Measurements from ENCODE around the gene HIC2. TPM values are rescaled to one million over a fixed set of nuclear protein-coding genes. Genes with fewer than 3 reads are reported as not detected.
A peak's percentile ranks its signal among the peaks of the same experiment; 100 is the strongest.
"Not testable (repeated sequence)": the region's sequence is repeated elsewhere in the genome, so short reads cannot be mapped to it uniquely, and the experiment has no call there.

HIC2 gene
- total RNA-seq, 1 donor from 2014 or later, result 5.1 TPM

DNA sequence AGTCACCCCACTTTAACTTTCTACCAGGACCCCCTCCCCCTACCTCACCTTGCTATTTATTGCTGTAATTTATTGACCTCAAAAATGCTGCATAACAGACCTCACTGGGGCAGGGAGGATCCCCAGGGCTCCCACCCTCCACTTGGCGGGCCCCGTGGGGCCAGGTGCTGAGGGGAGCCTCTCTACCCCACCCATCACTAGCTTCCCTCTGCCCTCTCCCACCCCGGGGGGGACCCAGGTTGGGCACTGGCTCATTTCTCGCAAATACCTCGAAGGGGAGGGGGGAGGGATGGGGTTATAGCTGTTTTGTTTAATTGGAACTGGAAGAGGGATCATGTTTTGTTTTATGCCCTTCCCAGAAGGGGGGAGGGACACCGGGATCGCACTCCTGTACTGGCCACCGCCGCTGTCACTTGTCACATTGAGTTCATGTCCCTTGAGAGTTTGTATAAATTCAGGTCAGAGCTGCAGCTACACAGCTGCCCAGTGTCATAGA, 33.7 kb downstream of the HIC2 start:
- TF ChIP-seq, protein P1, sequence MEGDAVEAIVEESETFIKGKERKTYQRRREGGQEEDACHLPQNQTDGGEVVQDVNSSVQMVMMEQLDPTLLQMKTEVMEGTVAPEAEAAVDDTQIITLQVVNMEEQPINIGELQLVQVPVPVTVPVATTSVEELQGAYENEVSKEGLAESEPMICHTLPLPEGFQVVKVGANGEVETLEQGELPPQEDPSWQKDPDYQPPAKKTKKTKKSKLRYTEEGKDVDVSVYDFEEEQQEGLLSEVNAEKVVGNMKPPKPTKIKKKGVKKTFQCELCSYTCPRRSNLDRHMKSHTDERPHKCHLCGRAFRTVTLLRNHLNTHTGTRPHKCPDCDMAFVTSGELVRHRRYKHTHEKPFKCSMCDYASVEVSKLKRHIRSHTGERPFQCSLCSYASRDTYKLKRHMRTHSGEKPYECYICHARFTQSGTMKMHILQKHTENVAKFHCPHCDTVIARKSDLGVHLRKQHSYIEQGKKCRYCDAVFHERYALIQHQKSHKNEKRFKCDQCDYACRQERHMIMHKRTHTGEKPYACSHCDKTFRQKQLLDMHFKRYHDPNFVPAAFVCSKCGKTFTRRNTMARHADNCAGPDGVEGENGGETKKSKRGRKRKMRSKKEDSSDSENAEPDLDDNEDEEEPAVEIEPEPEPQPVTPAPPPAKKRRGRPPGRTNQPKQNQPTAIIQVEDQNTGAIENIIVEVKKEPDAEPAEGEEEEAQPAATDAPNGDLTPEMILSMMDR (IDR thresholded peaks at IDR 0.05), result no peak
- Histone ChIP-seq H3K36me3 (peaks cover 11% of the 10 kb centered on the region), H3K4me1 (no peaks in the 10 kb centered on the region), H3K4me3 (no peak overlapping the region), H3K9me3 (no peaks in the 10 kb centered on the region), H3K27me3 (no peaks in the 10 kb centered on the region), H3K27ac (no peak overlapping the region)
- intact Hi-C loops (cut with DNase I), result no loop called here
- no peak for ATAC-seq
- DNase-seq, result peak; percentile 43

DNA sequence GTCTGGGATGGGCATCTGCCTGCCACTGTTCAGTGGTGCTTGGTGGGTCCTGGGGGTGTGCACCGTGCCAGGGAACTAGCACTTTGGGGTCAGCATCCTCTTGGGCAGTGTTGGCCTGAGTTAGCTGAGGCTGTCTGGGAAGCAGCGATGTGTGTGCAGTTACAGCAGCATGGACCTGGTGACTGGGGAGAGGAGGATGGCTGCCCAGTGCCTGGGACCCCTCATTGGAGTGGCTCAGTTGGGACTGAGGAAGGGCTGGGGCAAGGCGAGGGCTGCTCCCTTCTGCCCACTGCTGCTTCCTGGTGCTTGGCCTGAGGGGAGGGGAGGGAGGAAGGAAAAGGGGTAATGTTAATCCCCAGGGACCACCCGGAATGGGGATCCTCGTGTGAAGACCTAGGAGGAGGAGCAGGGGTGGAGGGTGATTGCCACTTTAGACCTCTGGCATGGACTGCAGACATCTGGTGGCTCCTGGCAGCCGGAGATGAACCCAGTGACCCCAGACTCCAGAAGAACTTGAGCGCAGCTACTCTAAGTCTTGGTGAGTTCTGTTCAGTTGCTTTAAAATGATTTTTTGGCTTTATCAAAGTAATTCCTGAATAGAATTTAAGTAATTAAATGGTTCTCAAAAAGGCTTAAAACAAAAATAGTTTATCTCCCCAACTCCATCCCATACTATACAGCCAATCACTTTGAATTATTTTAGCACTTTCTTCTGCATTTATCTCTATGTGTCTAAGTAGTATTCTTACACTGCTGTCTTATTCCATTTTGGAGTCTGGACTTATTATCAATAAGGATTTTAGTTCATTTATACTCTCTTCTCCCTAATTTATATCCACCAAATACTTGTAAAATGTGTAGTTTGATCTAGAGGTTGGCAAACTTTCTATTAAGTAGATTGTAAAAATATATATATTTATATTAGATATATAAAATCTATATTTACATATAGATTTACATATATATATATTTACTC, 34.7 kb downstream of the HIC2 start:
- H3K4me3 ChIP-seq, result no peak overlapping the region
- peaks cover 3% of the 10 kb centered on the region for H3K4me1 ChIP-seq
- no peaks in the 10 kb centered on the region for H3K9me3 ChIP-seq
- H3K27ac ChIP-seq, result no peak overlapping the region
- no peak for ATAC-seq
- DNase-seq, result peak; percentile 30
- H3K36me3 ChIP-seq, result peaks cover 2% of the 10 kb centered on the region
- TF ChIP-seq, protein P1 (IDR thresholded peaks at IDR 0.05), result no peak
- H3K27me3 ChIP-seq, result no peaks in the 10 kb centered on the region
- intact Hi-C loops (cut with DNase I), result no loop called here

DNA sequence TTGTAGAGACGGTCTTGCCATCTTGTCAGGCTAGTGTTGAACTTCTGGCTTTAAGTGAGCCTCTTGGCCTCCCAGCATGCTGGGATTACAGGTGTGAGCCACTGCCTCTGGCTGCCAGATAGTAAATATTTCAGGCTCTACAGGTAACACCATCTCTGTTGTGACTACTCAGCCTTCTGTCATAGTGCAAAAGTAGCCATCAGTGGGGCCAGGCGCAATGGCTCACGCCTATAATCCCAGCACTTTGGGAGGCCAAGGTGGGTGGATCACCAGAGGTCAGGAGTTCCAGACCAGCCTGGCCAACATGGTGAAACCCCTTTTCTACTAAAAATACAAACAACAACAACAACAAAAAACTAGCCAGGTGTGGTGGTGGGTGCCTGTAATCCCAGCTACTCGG, 35.5 kb downstream of the HIC2 start:
- H3K9me3 ChIP-seq; H3K36me3 ChIP-seq; H3K27me3 ChIP-seq; H3K4me3 ChIP-seq; H3K27ac ChIP-seq; intact Hi-C loops (cut with DNase I); ATAC-seq; H3K4me1 ChIP-seq: not testable (repeated sequence)
- DNase-seq, result peak; percentile 32

DNA sequence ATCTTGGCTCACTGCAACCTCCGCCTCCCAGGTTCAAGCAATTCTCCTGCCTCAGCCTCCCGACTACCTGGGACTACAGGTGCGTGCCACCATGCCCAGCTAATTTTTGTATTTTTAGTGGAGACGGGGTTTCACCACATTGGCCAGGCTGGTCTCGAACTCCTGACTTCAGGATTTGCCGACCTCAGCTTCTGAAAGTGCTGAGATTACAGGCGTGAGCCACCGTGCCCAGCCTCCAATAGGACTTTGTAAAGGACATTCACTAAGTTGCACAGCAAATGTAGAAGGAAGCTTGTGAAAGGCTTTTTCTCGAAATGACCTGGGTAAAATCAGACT, 37.8 kb downstream of the HIC2 start:
- ATAC-seq; H3K4me3 ChIP-seq; H3K9me3 ChIP-seq; DNase-seq; H3K4me1 ChIP-seq; intact Hi-C loops (cut with DNase I); H3K27me3 ChIP-seq; H3K27ac ChIP-seq; H3K36me3 ChIP-seq: not testable (repeated sequence)

DNA sequence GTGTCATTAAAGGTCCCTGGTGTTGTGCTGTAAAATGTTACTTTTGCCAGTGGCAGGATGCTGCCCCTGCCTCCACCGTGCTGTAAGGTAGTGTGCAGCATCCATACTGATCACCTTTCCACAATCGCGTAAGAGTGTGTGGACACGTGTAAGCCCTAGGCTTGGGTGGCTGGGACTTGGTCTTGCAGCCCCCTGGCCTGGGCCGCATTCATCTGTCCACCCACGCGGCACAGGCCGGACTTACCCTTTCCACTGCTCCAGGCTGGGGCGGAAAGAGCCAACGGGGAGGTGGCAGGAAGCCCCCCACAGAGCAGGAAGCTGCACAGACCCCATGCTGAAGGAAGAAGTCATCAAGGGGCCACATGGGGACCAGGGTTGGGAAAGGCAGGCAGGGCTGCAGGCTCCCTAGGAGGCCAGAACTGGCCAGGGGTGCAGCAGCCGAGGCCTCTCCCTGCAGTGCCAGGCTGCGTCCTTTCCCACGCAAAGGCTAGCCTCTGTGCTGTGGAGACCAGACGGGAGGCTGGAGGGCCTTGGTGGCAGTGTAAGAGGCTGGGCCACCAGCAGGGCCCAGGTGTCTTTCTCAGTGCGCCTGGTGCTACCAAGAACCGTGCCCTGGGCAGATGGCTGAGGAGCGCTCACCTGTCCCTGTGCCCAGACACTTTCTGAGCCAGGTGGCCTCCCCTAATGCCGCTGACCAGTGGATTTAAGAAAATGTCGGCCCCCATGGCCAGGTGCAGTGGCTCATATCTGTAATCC, 38.3 kb downstream of the HIC2 start:
- H3K27me3 ChIP-seq, result no peaks in the 10 kb centered on the region
- intact Hi-C loops (cut with DNase I), result no loop called here
- peaks cover 6% of the 10 kb centered on the region for H3K4me1 ChIP-seq
- H3K4me3 ChIP-seq, result no peak overlapping the region
- H3K36me3 ChIP-seq, result no peaks in the 10 kb centered on the region
- DNase-seq (peak; percentile 47), ATAC-seq (no peak)
- TF ChIP-seq, protein P1 (IDR thresholded peaks at IDR 0.05), result no peak
- H3K27ac ChIP-seq, result no peak overlapping the region
- no peaks in the 10 kb centered on the region for H3K9me3 ChIP-seq

DNA sequence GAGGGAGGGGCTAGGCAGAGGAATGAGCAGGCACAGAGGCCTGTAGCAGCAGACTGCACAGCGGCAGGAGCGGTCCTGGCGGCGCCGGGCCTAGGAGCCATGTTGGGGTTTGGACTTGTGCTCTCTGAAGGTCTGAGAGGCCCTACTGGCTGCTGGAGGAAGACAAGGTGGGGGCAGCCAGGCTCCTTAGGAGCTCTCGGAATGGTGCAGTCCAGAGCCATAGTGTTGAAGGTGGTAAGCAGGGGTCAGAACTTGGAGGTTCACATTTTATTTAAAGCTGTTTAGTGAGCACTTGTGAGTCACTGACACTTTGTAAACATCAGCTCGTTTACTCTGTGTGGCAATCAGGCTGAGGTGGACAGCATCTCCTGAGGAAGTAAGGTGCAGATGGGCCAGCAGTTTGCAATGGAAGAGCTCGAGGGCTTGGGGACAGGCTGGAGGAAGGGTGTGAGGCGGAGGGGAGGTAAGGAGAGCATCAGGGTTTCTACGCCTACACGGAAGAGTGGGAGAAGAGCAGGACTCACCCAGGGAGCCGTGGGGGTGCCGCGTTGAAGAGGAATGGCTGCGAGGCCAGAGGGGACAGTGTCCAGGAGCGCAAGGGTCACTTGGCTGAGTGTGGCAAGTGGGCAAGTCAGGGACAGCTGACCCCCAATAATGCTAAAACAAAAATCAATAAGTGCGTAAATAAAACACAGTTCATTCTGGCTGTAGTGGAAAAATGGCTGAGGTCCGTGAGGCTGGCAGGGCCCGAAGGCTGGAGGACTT, 40.0 kb downstream of the HIC2 start:
- peaks cover 6% of the 10 kb centered on the region for H3K4me1 ChIP-seq
- peak; percentile 75 for ATAC-seq
- DNase-seq, result peak; percentile 64

DNA sequence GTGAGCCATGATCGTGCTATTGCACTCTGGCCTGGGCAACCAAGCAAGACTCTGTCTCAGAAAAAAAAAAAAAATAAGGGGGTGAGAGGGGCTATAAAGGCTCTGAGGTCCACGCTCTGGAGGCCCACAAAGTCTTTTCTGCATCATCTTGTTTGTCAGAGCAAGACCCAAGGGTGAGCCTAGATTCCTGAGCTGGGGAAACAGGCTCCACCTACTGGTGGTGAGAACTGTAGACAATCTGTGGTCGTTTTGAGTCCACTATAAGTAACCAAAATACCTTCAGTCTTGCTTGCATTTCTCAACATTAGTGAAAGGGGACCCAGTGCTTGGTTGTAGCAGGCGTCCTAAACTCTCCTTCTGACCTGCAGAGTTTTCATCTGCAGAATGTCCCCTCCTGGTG, 45.5 kb downstream of the HIC2 start:
- ATAC-seq, result peak; percentile 60
- H3K36me3 ChIP-seq; H3K4me3 ChIP-seq; H3K9me3 ChIP-seq; H3K4me1 ChIP-seq; DNase-seq; intact Hi-C loops (cut with DNase I); H3K27me3 ChIP-seq; H3K27ac ChIP-seq: not testable (repeated sequence)

More for the DNA sequence above, 40.0 kb downstream of the HIC2 start:
- Histone ChIP-seq H3K4me3 (no peak overlapping the region), H3K27ac (no peak overlapping the region), H3K9me3 (no peaks in the 10 kb centered on the region), H3K36me3 (no peaks in the 10 kb centered on the region), H3K27me3 (no peaks in the 10 kb centered on the region)
- TF ChIP-seq, protein P1 (IDR thresholded peaks at IDR 0.05), result no peak
- intact Hi-C loops (cut with DNase I), result no loop called here

DNA sequence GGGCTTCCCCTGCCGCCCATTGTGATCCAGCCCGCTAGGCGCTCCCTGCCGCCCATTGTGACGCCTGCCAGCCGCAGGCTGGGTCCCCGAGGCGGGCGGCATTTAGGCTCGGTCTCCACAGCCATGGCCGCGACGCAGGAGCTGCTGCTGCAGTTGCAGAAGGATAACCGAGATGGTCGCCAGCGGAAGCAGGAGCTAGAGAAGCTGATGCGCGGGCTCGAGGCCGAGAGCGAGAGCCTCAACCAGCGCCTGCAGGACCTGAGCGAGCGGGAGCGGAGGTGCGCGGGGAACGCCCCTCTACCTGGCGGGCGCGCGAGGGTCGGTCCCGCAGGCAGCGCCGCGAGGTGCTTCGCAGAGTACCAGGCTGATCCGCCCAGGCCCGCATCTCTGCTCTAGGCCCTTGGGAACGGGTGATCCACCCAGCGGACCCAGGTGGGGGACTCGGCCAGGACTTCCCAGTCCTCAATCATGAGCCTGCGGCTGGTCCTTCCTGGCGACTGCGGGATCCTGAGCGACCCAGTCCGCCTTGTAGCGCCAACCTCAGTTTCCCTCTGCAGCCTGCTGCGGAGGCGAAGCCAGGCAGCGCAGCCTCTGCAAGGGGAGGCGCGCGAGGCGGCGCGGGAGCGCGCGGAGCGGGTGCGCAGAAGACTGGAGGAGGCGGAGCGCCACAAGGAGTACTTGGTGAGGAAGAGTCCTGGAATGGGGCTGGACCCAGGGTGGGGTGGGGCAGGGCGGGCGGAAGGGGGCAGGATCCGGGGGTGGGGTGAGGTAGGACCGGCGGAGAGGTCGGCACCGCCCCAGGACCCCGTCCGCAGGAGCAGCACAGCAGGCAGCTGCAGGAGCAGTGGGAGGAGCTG, 50.4 kb downstream of the HIC2 start, which contains the start of gene TMEM191C:
TMEM191C (plus strand) TSS at position 51 of the 857 bp plus-strand sequence; CDS start at position 124, 73 bp downstream.
- intact Hi-C loops (cut with DNase I); DNase-seq; H3K9me3 ChIP-seq; H3K36me3 ChIP-seq; H3K27me3 ChIP-seq; H3K27ac ChIP-seq; H3K4me1 ChIP-seq: not testable (repeated sequence)
- H3K4me3 ChIP-seq, result peak within 1 kb of the TSS; percentile 35
- ATAC-seq, result peak; percentile 2

Measured in upper lobe of right lung (tissue), 1 donor.